GM12878 (cell line): ENCODE measurements around the gene SV2B. TPM values are rescaled to one million over a fixed set of nuclear protein-coding genes. Genes with fewer than 3 reads are reported as not detected.

Experiments
- ATF2 ChIP-seq: IDR thresholded peaks from 2 replicates; pipeline ENCODE4 v1.6.1; 2012; ENCODE audit warnings: low read length, inconsistent platforms
- BACH1 ChIP-seq: fragments of 450-650 bp; IDR thresholded peaks from 2 replicates; pipeline ENCODE4 v1.6.1; 2017; ENCODE audit warnings: mild to moderate bottlenecking, borderline replicate concordance
- CEBPB ChIP-seq, 2 experiments: fragments of 150-350 bp in 1 of 2; IDR thresholded peaks; 2 replicates each; pipeline ENCODE4 v1.6.1; 2012 to 2014; ENCODE audit warnings: low read depth in 2 of 2, low read length in 2 of 2, borderline replicate concordance in 1 of 2, inconsistent platforms in 1 of 2
- CTCF ChIP-seq, 3 experiments: IDR thresholded peaks in 2 of 3; conservative IDR thresholded peaks in 1 of 3; 2 replicates each; pipeline ENCODE4 v1.5.1; 2011; ENCODE audit warnings: low read depth in 3 of 3, low read length in 3 of 3, mild to moderate bottlenecking in 3 of 3, control low read depth in 2 of 3, moderate library complexity in 2 of 3, inconsistent platforms in 1 of 3, mixed read lengths in 1 of 3; ENCODE audit not compliant: control insufficient read depth in 2 of 3, insufficient read depth in 1 of 3; ENCODE audit errors: extremely low read depth in 1 of 3
- E2F4 ChIP-seq: IDR thresholded peaks from 2 replicates; pipeline ENCODE4 v1.6.1; 2012; ENCODE audit warnings: low read depth, low read length, improper control_type of control experiment
- EP300 ChIP-seq, 2 experiments: fragments of 150-350 bp in 1 of 2; IDR thresholded peaks; 2 replicates each; pipeline ENCODE4 v1.6.1; 2011 to 2012; ENCODE audit warnings: low read depth in 2 of 2, low read length in 2 of 2, borderline replicate concordance in 1 of 2, improper control_type of control experiment in 1 of 2, inconsistent platforms in 1 of 2; ENCODE audit not compliant: control insufficient read depth in 1 of 2
- IRF3 ChIP-seq: fragments of 450-650 bp; IDR thresholded peaks from 2 replicates; pipeline ENCODE4 v1.6.1; 2014; ENCODE audit warnings: mild to moderate bottlenecking
- KDM1A ChIP-seq: fragments of 200-600 bp; sonication (generic); IDR thresholded peaks from 2 replicates; pipeline ENCODE4 v1.6.1; 2016; ENCODE audit warnings: borderline replicate concordance
- KLF5 ChIP-seq: fragments of 450-650 bp; IDR thresholded peaks from 2 replicates; pipeline ENCODE4 v1.6.1; 2014; ENCODE audit warnings: mild to moderate bottlenecking; ENCODE audit not compliant: partially characterized antibody
- NFYB ChIP-seq: IDR thresholded peaks from 2 replicates; pipeline ENCODE4 v1.6.1; 2011; ENCODE audit warnings: low read depth, mild to moderate bottlenecking, low read length, improper control_type of control experiment, moderate library complexity; ENCODE audit not compliant: insufficient read depth
- polyA plus RNA-seq, 11 experiments: library from polyadenylated mRNA; depleted of rRNA in 4 of 11; unstranded in 6 of 11; stranded (reverse) in 5 of 11; fragments of >200 nt; fragmentation: Nextera tagmentation in 4 of 11; fragmentation: Illumina TruSeq in 1 of 11; extraction: Ambion mirVana in 4 of 11; extraction: Trizol in 1 of 11; gene quantifications; 1 replicate in 1 of 11; 2 replicates in 10 of 11; pipeline versions ENCODE4 v1.2.1 to v1.2.3, GENCODE V29; 2011 to 2016; ENCODE audit warnings: inconsistent platforms in 2 of 11, missing spikeins in 2 of 11, low read depth in 1 of 11
- total RNA-seq, 4 experiments: library from RNA; depleted of rRNA in 3 of 4; stranded (reverse); fragments of >200 nt in 3 of 4; fragmentation: Illumina TruSeq in 1 of 4; extraction: Trizol in 1 of 4; gene quantifications; 2 replicates each; pipeline versions ENCODE4 v1.2.1 to v1.2.3, GENCODE V29; 2013 to 2021

SV2B gene
- total and polyA plus RNA-seq, 10 of the 15 experiments (the other 5 are each of a cell fraction or from before 2014, with no cell fraction given): 0.03 to 1.7 (median 1.3) TPM

GRCh38 chr15:91228890-91229289, 128.8 kb downstream of the SV2B start (continued):
- TF ChIP-seq CTCF (IDR thresholded peaks at IDR 0.05 in 2 of 3, conservative IDR thresholded peaks at IDR 0.05 in 1 of 3; ENCODE audit: control insufficient read depth in 2 of 3, extremely low read depth in 1 of 3, insufficient read depth in 1 of 3, low read depth in 3 of 3, low read length in 3 of 3) (no peak), CEBPB (IDR thresholded peaks at IDR 0.05; ENCODE audit: borderline replicate concordance in 1 of 2, low read depth in 2 of 2, low read length in 2 of 2) (no peak), EP300 (IDR thresholded peaks at IDR 0.05; ENCODE audit: borderline replicate concordance in 1 of 2, control insufficient read depth in 1 of 2, low read depth in 2 of 2, low read length in 2 of 2) (no peak), BACH1 (no peak), KLF5 (no peak), E2F4 (no peak), KDM1A (no peak), ATF2 (no peak), IRF3 (no peak), NFYB (no peak)
